ENCODE measurements around the gene SLC7A5. TPM values are rescaled to one million over a fixed set of nuclear protein-coding genes. Genes with fewer than 3 reads are reported as not detected.
"Not testable (repeated sequence)": the region's sequence is repeated elsewhere in the genome, so short reads cannot be mapped to it uniquely, and the experiment has no call there.

SLC7A5 gene
- total and polyA plus RNA-seq, 2 of the 4 experiments (the other 2 are of a cell fraction) = 11.3 to 101 TPM

- H2BK20ac ChIP-seq (ENCODE audit: low read depth, low read length); H2BK15ac ChIP-seq (ENCODE audit: low read depth, low read length); H3K9me3 ChIP-seq (ENCODE audit: control insufficient read depth, insufficient read depth, low read length); dilution Hi-C loops (cut with HindIII; ENCODE audit: low sequenced_read_pairs, unreplicated experiment); H2AK9ac ChIP-seq (replicated peaks; ENCODE audit: low read depth, low read length, poor library complexity); in situ Hi-C loops (cut with MboI; ENCODE audit: low sequenced_read_pairs); H3K27me3 ChIP-seq (ENCODE audit: control insufficient read depth, insufficient read depth, low read length); BruUV-seq (replicated peaks); H4K5ac ChIP-seq (ENCODE audit: low read depth, low read length); H4K8ac ChIP-seq (ENCODE audit: low read depth in 2 of 2, low read length in 2 of 2); intact Hi-C loops (cut with micrococcal nuclease); H3K18ac ChIP-seq (ENCODE audit: low read depth, low read length); H2BK120ac ChIP-seq (ENCODE audit: low read depth, low read length): not testable (repeated sequence)
- Histone ChIP-seq H4K91ac (ENCODE audit: insufficient read depth, low read depth, low read length) (peak overlapping the region; percentile 24), H3K79me1 (ENCODE audit: low read depth in 1 of 2, low read length in 2 of 2) (peaks cover 0 to 46% of the 10 kb centered on the region in 2 experiments; a peak in 2 of 4 replicates), H4K20me1 (ENCODE audit: insufficient read depth, low read length) (peaks cover 53% of the 10 kb centered on the region), H3K4me2 (ENCODE audit: low read depth, low read length) (peak overlapping the region; percentile 65), H3K9me1 (ENCODE audit: insufficient read depth, low read length) (peaks cover 16% of the 10 kb centered on the region), H3K36me3 (ENCODE audit: control insufficient read depth, insufficient read depth, low read length) (peaks cover 13% of the 10 kb centered on the region), H3K4me3 (ENCODE audit: insufficient read depth, low read depth, low read length) (peak overlapping the region; percentile 97), H3K23ac (ENCODE audit: low read depth, low read length) (peak overlapping the region; percentile 23), H2AFZ (replicated peaks; ENCODE audit: low read length, poor library complexity) (peak overlapping the region; percentile 32), H2AK5ac (ENCODE audit: low read depth, low read length) (peak overlapping the region; percentile 90), H2BK5ac (ENCODE audit: low read depth, low read length, poor library complexity, severe bottlenecking) (peak overlapping the region; percentile 49), H3K4ac (ENCODE audit: low read depth, low read length) (peak overlapping the region; percentile 49), H3K4me1 (ENCODE audit: control insufficient read depth, insufficient read depth, low read length) (peaks cover 20% of the 10 kb centered on the region), H3K14ac (replicated peaks; ENCODE audit: low read depth, low read length) (peak overlapping the region; percentile 70), H3K56ac (ENCODE audit: extremely low read depth, insufficient read depth, low read length) (peak overlapping the region; percentile 59; the same call in 1 of the 2 replicates), H3K27ac (ENCODE audit: insufficient read depth, low read length) (peak overlapping the region; percentile 56), H3K9ac (ENCODE audit: low read depth, low read length) (peak overlapping the region; percentile 76)
- CTCF ChIA-PET = interaction anchor here (2.0 kb wide), 1 partner anchor 89 kb away, joined by 10 read pairs; no protein-coding TSS in a partner anchor
- TF ChIP-seq CEBPB (IDR thresholded peaks at IDR 0.05; ENCODE audit: low read depth, low read length) = peak; percentile 76
- TF ChIP-seq POLR2A (IDR thresholded peaks at IDR 0.05; ENCODE audit: low read depth, low read length) = peak; percentile 68
- TF ChIP-seq FOS (IDR thresholded peaks at IDR 0.05; ENCODE audit: low read depth, low read length) = peak; percentile 48
- TF ChIP-seq, protein P1, sequence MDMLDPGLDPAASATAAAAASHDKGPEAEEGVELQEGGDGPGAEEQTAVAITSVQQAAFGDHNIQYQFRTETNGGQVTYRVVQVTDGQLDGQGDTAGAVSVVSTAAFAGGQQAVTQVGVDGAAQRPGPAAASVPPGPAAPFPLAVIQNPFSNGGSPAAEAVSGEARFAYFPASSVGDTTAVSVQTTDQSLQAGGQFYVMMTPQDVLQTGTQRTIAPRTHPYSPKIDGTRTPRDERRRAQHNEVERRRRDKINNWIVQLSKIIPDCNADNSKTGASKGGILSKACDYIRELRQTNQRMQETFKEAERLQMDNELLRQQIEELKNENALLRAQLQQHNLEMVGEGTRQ (IDR thresholded peaks at IDR 0.05; ENCODE audit: low read depth, low read length) = peak; percentile 80
- TF ChIP-seq MXI1 (IDR thresholded peaks at IDR 0.05; ENCODE audit: borderline replicate concordance, low read depth, low read length) = peak; percentile 88; the same call in 1 of the 2 replicates
- peak; percentile 92 for DNase-seq
- POLR2A ChIA-PET (ENCODE audit: unreplicated experiment) = interaction anchor here (0.5 to 0.6 kb wide), 2 partner anchors 21 to 91 kb away, joined by 3 to 8 read pairs; no protein-coding TSS in a partner anchor
- peak; percentile 28 for ATAC-seq (ENCODE audit: low read depth)
- 3% methylated on average over 20 of the region's 37 CpGs; no CpG with 5 or more reads in 1 of the 2 experiments for WGBS, 2 experiments (ENCODE audit: extremely low coverage in 2 of 2, insufficient read length in 1 of 2)
Observed at GRCh38 chr16:87868254-87869029, 865 bp downstream of the SLC7A5 start.

DNA sequence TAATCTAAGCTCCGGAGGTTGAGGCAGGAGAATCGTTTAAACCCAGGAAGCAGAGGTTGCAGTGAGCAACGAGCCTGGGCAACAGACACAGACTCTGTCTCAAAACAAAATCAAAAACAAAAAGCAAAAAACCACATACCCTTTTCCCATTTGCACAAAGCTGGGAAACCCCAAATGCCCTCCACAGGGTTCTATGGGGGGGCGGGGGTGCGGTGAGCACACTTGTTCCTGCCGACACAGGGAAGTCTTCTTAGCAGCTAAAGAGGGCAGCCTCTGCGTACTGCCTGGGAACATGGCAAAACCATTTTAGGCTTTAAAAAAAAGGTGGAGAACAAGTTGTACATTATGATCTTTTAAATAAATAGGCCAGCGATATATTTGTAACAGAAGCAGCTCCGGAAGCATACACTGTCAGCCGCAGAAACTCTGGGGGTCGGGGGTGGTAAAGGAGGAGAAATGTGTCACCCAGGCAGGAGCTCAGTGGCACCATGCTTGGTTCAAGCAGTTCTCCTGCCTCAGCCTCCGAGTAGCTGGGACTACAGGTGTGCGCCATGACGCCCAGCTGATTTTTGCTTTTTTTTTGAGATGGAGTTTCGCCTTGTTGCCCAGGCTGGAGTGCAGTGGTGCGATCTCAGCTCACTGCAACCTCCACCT is 3.3 kb downstream of the SLC7A5 start:
- H3K4me3 ChIP-seq (ENCODE audit: insufficient read depth, low read depth, low read length); in situ Hi-C loops (cut with MboI; ENCODE audit: low sequenced_read_pairs); H3K27me3 ChIP-seq (ENCODE audit: control insufficient read depth, insufficient read depth, low read length); BruUV-seq (replicated peaks); H2AK5ac ChIP-seq (ENCODE audit: low read depth, low read length); H3K4ac ChIP-seq (ENCODE audit: low read depth, low read length); H2BK120ac ChIP-seq (ENCODE audit: low read depth, low read length); POLR2A ChIA-PET (ENCODE audit: unreplicated experiment); H2BK20ac ChIP-seq (ENCODE audit: low read depth, low read length); H3K9me3 ChIP-seq (ENCODE audit: control insufficient read depth, insufficient read depth, low read length); intact Hi-C loops (cut with micrococcal nuclease); ATAC-seq (ENCODE audit: low read depth); H3K56ac ChIP-seq (ENCODE audit: extremely low read depth, insufficient read depth, low read length); H2AFZ ChIP-seq (replicated peaks; ENCODE audit: low read length, poor library complexity); H3K18ac ChIP-seq (ENCODE audit: low read depth, low read length); H4K5ac ChIP-seq (ENCODE audit: low read depth, low read length); H2BK5ac ChIP-seq (ENCODE audit: low read depth, low read length, poor library complexity, severe bottlenecking); H3K23ac ChIP-seq (ENCODE audit: low read depth, low read length); dilution Hi-C loops (cut with HindIII; ENCODE audit: low sequenced_read_pairs, unreplicated experiment); H4K8ac ChIP-seq (ENCODE audit: low read depth in 2 of 2, low read length in 2 of 2); DNase-seq; H3K14ac ChIP-seq (replicated peaks; ENCODE audit: low read depth, low read length); H3K27ac ChIP-seq (ENCODE audit: insufficient read depth, low read length); H4K91ac ChIP-seq (ENCODE audit: insufficient read depth, low read depth, low read length); H3K9ac ChIP-seq (ENCODE audit: low read depth, low read length); H2AK9ac ChIP-seq (replicated peaks; ENCODE audit: low read depth, low read length, poor library complexity); H2BK15ac ChIP-seq (ENCODE audit: low read depth, low read length): not testable (repeated sequence)
- peak overlapping the region; percentile 51 for H3K4me2 ChIP-seq (ENCODE audit: low read depth, low read length)
- H4K20me1 ChIP-seq (ENCODE audit: insufficient read depth, low read length) = peaks cover 77% of the 10 kb centered on the region
- CTCF ChIA-PET = interaction anchor here (1.1 kb wide), 1 partner anchor 16 kb away, joined by 3 read pairs; no protein-coding TSS in a partner anchor
- 93% methylated on average over 3 of the region's 16 CpGs; no CpG with 5 or more reads in 1 of the 2 experiments for WGBS, 2 experiments (ENCODE audit: extremely low coverage in 2 of 2, insufficient read length in 1 of 2)
- peaks cover 21% of the 10 kb centered on the region for H3K4me1 ChIP-seq (ENCODE audit: control insufficient read depth, insufficient read depth, low read length)
- H3K79me1 ChIP-seq (ENCODE audit: low read depth in 1 of 2, low read length in 2 of 2) = peaks cover 0 to 63% of the 10 kb centered on the region in 2 experiments; a peak in 3 of 4 replicates
- peaks cover 17% of the 10 kb centered on the region for H3K9me1 ChIP-seq (ENCODE audit: insufficient read depth, low read length)
- peaks cover 20% of the 10 kb centered on the region for H3K36me3 ChIP-seq (ENCODE audit: control insufficient read depth, insufficient read depth, low read length)
